Measurements from ENCODE around the gene RPGR.

RPGR gene

GRCh38 chrX:38268011-38268410 lies 59.3 kb downstream of the RPGR start:
- TF ChIP-seq, protein P1, sequence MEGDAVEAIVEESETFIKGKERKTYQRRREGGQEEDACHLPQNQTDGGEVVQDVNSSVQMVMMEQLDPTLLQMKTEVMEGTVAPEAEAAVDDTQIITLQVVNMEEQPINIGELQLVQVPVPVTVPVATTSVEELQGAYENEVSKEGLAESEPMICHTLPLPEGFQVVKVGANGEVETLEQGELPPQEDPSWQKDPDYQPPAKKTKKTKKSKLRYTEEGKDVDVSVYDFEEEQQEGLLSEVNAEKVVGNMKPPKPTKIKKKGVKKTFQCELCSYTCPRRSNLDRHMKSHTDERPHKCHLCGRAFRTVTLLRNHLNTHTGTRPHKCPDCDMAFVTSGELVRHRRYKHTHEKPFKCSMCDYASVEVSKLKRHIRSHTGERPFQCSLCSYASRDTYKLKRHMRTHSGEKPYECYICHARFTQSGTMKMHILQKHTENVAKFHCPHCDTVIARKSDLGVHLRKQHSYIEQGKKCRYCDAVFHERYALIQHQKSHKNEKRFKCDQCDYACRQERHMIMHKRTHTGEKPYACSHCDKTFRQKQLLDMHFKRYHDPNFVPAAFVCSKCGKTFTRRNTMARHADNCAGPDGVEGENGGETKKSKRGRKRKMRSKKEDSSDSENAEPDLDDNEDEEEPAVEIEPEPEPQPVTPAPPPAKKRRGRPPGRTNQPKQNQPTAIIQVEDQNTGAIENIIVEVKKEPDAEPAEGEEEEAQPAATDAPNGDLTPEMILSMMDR (IDR thresholded peaks at IDR 0.05; ENCODE audit: low read depth, low read length) = no peak
- Histone ChIP-seq H3K4me3 (ENCODE audit: low read depth, low read length) (no peak overlapping the region), H3K36me3 (no peaks in the 10 kb centered on the region), H3K27me3 (no peaks in the 10 kb centered on the region), H3K9me3 (no peaks in the 10 kb centered on the region), H3K4me1 (no peaks in the 10 kb centered on the region)
- DNase-seq = no peak

DNA sequence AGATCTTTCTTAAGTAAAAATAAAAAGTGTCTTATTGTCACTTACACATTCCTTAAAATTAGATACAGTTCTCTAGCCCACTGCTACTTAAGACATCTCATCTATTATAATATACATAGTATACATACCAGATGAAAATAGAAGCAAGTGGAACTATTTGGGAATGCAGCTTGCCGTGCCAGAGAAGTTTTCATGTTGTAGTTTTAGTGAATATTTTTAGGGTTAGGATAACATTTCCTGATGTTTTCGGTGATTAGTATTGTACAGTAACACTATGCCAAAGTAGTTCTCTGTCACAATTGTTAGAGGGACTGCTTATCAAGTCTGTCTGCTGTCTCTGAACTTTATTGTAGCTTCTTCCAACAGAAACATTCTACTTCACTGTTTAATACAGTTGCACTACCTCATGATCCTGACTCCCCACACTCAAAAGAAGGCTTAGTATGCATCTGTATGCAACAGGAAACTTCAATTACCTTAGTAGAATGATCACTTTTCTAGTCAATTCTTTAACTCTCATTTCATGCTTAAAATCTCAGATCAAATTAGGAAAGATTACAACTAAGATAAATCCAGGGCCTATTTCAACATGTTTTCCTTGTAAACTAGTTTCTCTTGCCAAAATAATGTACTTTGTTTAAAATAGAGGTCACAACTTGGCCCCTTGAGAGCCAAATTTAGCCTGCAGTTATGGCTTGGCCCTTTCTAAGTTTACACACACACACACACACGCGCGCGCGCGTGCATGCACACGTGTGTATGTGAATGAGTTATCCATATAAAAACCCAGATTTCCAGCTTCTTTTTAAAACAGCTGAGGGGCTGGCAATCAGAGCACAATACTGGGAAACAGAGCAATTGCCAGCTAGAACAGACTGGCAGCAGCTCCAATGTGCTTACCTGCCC lies 64.3 kb downstream of the RPGR start:
- TF ChIP-seq, protein P1 (IDR thresholded peaks at IDR 0.05; ENCODE audit: low read depth, low read length) = no peak
- no peak for DNase-seq

DNA sequence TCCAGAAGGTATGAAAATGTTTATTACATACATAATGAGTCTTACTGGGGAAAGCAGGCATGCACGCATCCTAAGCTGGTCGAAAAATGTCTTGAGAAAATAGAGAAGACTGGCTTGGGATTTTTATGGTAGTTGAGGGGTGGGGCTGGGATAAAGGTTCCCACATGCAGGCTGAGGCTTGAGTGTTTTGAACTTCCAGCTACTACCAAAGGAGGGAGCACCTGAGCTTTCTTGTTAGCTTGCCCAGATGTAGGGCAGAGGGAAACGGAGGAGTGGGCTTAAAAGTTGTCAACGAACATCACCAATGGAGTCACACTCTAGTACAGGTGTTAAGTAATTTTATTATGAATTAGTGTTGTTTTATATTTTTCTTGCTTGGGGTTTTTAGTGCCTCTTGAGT lies 67.1 kb downstream of the RPGR start:
- no peak overlapping the region for H3K4me3 ChIP-seq (ENCODE audit: low read depth, low read length)
- H3K4me1 ChIP-seq = no peaks in the 10 kb centered on the region
- TF ChIP-seq, protein P1 (IDR thresholded peaks at IDR 0.05; ENCODE audit: low read depth, low read length) = peak; percentile 65
- H3K36me3 ChIP-seq = no peaks in the 10 kb centered on the region
- H3K9me3 ChIP-seq = no peaks in the 10 kb centered on the region
- no peaks in the 10 kb centered on the region for H3K27me3 ChIP-seq
- peak; percentile 26 for DNase-seq

More for the DNA sequence above, 64.3 kb downstream of the RPGR start:
- Histone ChIP-seq H3K4me1 (no peaks in the 10 kb centered on the region), H3K4me3 (ENCODE audit: low read depth, low read length) (no peak overlapping the region), H3K27me3 (no peaks in the 10 kb centered on the region), H3K36me3 (no peaks in the 10 kb centered on the region), H3K9me3 (no peaks in the 10 kb centered on the region)

DNA sequence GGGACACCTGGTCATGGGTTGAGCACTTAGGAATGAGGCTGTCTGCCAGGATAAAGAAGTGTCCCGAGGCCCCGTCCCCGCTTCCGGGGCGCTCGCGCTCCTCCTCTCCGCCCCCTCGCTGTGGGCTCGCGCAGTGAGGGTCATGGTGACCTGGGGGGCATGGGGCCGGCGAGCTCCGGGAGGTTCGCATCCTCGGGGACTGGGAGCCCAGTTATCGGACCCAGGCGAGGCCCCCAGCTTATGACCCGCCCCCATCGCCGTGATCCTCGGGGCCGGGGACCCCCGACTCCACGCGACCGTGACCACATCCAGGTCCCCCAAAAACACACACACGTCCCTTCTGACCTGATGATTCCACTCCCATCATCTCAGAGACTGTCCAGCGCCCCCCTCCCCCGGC lies 71.3 kb downstream of the RPGR start:
- Histone ChIP-seq H3K9me3 (no peaks in the 10 kb centered on the region), H3K27me3 (no peaks in the 10 kb centered on the region), H3K36me3 (no peaks in the 10 kb centered on the region), H3K4me3 (ENCODE audit: low read depth, low read length) (no peak overlapping the region), H3K4me1 (no peaks in the 10 kb centered on the region)
- TF ChIP-seq, protein P1 (IDR thresholded peaks at IDR 0.05; ENCODE audit: low read depth, low read length) = no peak
- DNase-seq = no peak

GRCh38 chrX:38249965-38250364 lies 77.3 kb downstream of the RPGR start:
- Histone ChIP-seq H3K4me3 (ENCODE audit: low read depth, low read length) (no peak overlapping the region), H3K27me3 (no peaks in the 10 kb centered on the region), H3K36me3 (no peaks in the 10 kb centered on the region), H3K4me1 (no peaks in the 10 kb centered on the region), H3K9me3 (no peaks in the 10 kb centered on the region)
- no peak for DNase-seq
- TF ChIP-seq, protein P1 (IDR thresholded peaks at IDR 0.05; ENCODE audit: low read depth, low read length) = no peak

DNA sequence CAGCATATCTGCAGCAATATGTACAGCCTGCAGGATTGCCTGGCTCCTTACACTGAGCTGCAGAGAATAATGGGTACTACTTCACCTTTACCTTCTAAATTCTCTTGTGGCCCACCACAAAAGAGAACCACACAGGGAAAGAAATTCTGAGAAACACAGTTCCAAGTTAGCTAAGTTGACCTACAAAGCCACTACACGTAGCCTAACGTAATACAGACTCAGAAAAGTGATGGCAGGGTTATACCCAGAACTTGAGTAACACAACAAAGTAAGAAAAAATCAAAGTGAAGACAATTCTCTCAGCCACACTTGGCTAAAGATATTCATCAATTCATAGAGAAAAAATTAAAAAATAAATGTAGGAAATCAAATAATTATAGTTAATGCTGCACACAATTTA lies 80.3 kb downstream of the RPGR start:
- Histone ChIP-seq H3K27me3 (no peaks in the 10 kb centered on the region), H3K4me3 (ENCODE audit: low read depth, low read length) (no peak overlapping the region), H3K9me3 (no peaks in the 10 kb centered on the region), H3K36me3 (no peaks in the 10 kb centered on the region), H3K4me1 (no peaks in the 10 kb centered on the region)
- TF ChIP-seq, protein P1 (IDR thresholded peaks at IDR 0.05; ENCODE audit: low read depth, low read length) = no peak
- DNase-seq = no peak
